ENCODE results near the gene CSNK2A1.

DNA sequence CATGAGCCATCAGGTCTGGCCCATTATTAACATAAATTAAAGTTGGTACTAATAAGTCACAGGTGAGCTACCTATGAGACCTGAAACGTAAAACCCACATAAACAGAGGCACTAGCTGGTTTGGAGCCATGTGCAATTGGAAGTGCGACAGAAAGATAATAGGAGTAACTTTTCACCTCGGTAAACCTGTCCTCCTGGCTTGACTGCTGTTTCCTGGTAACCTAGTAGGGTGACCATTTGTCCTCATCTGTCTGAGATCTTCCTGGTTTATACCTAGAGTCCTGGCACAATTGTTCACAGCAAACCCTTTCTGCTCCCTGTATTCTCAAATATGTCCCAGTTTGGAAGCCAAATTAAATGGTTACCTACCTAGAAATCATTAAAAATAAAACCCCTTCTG, 88.6 kb downstream of the CSNK2A1 start:
- TF ChIP-seq, protein P1, sequence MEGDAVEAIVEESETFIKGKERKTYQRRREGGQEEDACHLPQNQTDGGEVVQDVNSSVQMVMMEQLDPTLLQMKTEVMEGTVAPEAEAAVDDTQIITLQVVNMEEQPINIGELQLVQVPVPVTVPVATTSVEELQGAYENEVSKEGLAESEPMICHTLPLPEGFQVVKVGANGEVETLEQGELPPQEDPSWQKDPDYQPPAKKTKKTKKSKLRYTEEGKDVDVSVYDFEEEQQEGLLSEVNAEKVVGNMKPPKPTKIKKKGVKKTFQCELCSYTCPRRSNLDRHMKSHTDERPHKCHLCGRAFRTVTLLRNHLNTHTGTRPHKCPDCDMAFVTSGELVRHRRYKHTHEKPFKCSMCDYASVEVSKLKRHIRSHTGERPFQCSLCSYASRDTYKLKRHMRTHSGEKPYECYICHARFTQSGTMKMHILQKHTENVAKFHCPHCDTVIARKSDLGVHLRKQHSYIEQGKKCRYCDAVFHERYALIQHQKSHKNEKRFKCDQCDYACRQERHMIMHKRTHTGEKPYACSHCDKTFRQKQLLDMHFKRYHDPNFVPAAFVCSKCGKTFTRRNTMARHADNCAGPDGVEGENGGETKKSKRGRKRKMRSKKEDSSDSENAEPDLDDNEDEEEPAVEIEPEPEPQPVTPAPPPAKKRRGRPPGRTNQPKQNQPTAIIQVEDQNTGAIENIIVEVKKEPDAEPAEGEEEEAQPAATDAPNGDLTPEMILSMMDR (IDR thresholded peaks at IDR 0.05) = no peak
- TF ChIP-seq POLR2A (IDR thresholded peaks at IDR 0.05) = no peak
